Measurements from ENCODE around the gene TRIOBP.

Gene TRIOBP

DNA sequence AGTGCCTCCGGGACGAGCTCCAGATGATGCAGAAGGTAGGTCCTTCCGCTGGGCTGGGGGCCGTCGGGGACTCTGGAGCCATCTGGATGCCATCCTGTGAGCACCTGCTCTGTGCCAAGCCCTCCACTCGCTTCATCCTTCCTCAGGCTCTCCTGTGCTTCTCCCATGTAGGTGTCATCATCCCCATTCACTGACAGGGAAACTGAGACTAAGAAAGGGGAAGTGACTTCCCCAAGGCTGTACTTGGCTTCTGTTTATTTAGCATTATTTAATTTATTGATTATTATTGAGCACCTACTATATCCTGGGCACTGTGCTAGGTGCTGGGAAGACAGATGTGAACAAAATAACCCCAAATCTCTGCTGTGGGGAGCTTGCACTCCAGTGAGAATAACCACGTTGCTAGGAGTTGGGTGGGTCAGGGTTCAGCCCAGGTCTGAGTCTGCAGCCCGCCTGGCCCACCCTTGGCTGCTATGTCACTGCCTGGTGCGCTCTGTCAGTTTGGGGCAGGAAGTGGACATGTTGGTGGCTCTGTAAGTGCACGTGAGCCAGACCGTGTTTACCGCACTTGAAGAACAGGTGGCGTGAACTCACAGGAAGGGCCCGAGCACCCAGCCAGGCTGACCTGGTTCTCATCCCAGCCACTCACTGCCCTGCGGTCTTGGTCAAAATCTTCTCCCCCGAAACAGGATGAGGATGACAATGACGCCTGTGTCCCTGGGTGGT is 75.0 kb downstream of the TRIOBP start:
- H2BK15ac ChIP-seq (replicated peaks; ENCODE audit: low read depth) = no peak overlapping the region
- no peak overlapping the region for H3K4me2 ChIP-seq (ENCODE audit: low read length)
- H4K5ac ChIP-seq (ENCODE audit: low read length) = no peak overlapping the region
- no peak overlapping the region for H2BK5ac ChIP-seq (ENCODE audit: low read length)
- no peaks in the 10 kb centered on the region for H3K36me3 ChIP-seq (ENCODE audit: control insufficient read depth, insufficient read depth, low read length)
- H3K9ac ChIP-seq (ENCODE audit: low read length) = no peak overlapping the region
- no CpG with 5 or more reads among the region's 17 CpGs for WGBS (ENCODE audit: extremely low coverage, insufficient coverage, low lambda C conversion rate)
- no peak overlapping the region for H4K8ac ChIP-seq (ENCODE audit: low read depth, low read length)
- H3K56ac ChIP-seq (ENCODE audit: low read length) = no peak overlapping the region
- H3K23ac ChIP-seq (ENCODE audit: low read length) = no peak overlapping the region
- H2AK5ac ChIP-seq (ENCODE audit: low read length) = no peak overlapping the region
- H3K4ac ChIP-seq (ENCODE audit: low read depth, low read length) = no peak overlapping the region
- H3K4me3 ChIP-seq (ENCODE audit: low read length) = no peak overlapping the region
- H3K18ac ChIP-seq (ENCODE audit: low read length) = no peak overlapping the region
- no peak for DNase-seq
- H3K27ac ChIP-seq (ENCODE audit: low read depth, low read length) = no peak overlapping the region
- no peak overlapping the region for H2BK120ac ChIP-seq (ENCODE audit: low read depth, low read length)
- H3K27me3 ChIP-seq (ENCODE audit: insufficient read depth, low read length, poor library complexity) = no peaks in the 10 kb centered on the region
- H3K79me1 ChIP-seq (ENCODE audit: low read length) = no peaks in the 10 kb centered on the region
- H3K4me1 ChIP-seq (ENCODE audit: control insufficient read depth, low read depth, low read length) = no peaks in the 10 kb centered on the region
- no peaks in the 10 kb centered on the region for H3K79me2 ChIP-seq (ENCODE audit: control insufficient read depth, insufficient read depth, low read length)

DNA sequence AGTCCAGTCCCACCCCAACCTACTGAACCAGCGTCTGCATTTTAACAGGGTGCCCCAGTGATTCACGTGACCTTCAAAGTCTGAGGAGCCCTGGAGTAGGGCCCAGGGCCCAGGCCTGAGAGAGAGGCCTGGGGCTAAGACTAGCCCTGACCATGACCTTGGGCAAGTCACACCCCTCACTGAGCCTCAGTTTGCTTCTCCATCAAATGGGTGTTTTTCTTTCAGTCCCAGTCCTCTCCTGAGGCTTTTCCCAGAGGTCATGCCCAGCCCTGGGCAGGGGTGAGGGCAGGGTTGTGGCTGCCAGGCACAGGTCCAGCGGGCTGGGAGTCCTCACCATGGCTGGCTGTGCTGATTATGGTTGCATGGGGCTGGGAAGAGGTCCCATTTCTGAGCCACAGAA is 77.9 kb downstream of the TRIOBP start:
- no peak overlapping the region for H3K18ac ChIP-seq (ENCODE audit: low read length)
- no peak for DNase-seq
- H2BK15ac ChIP-seq (replicated peaks; ENCODE audit: low read depth) = no peak overlapping the region
- H4K5ac ChIP-seq (ENCODE audit: low read length) = no peak overlapping the region
- H3K79me1 ChIP-seq (ENCODE audit: low read length) = no peaks in the 10 kb centered on the region
- H3K4me3 ChIP-seq (ENCODE audit: low read length) = no peak overlapping the region
- H4K8ac ChIP-seq (ENCODE audit: low read depth, low read length) = no peak overlapping the region
- no peaks in the 10 kb centered on the region for H3K4me1 ChIP-seq (ENCODE audit: control insufficient read depth, low read depth, low read length)
- H3K79me2 ChIP-seq (ENCODE audit: control insufficient read depth, insufficient read depth, low read length) = no peaks in the 10 kb centered on the region
- H3K27me3 ChIP-seq (ENCODE audit: insufficient read depth, low read length, poor library complexity) = no peaks in the 10 kb centered on the region
- H3K23ac ChIP-seq (ENCODE audit: low read length) = no peak overlapping the region
- no peak overlapping the region for H2BK5ac ChIP-seq (ENCODE audit: low read length)
- no peak overlapping the region for H3K56ac ChIP-seq (ENCODE audit: low read length)
- H3K36me3 ChIP-seq (ENCODE audit: control insufficient read depth, insufficient read depth, low read length) = no peaks in the 10 kb centered on the region
- H2BK120ac ChIP-seq (ENCODE audit: low read depth, low read length) = no peak overlapping the region
- no peak overlapping the region for H3K4ac ChIP-seq (ENCODE audit: low read depth, low read length)
- H2AK5ac ChIP-seq (ENCODE audit: low read length) = no peak overlapping the region
- H3K4me2 ChIP-seq (ENCODE audit: low read length) = no peak overlapping the region
- no peak overlapping the region for H3K9ac ChIP-seq (ENCODE audit: low read length)
- H3K27ac ChIP-seq (ENCODE audit: low read depth, low read length) = no peak overlapping the region
- WGBS (ENCODE audit: extremely low coverage, insufficient coverage, low lambda C conversion rate) = no CpG with 5 or more reads among the region's 3 CpGs

DNA sequence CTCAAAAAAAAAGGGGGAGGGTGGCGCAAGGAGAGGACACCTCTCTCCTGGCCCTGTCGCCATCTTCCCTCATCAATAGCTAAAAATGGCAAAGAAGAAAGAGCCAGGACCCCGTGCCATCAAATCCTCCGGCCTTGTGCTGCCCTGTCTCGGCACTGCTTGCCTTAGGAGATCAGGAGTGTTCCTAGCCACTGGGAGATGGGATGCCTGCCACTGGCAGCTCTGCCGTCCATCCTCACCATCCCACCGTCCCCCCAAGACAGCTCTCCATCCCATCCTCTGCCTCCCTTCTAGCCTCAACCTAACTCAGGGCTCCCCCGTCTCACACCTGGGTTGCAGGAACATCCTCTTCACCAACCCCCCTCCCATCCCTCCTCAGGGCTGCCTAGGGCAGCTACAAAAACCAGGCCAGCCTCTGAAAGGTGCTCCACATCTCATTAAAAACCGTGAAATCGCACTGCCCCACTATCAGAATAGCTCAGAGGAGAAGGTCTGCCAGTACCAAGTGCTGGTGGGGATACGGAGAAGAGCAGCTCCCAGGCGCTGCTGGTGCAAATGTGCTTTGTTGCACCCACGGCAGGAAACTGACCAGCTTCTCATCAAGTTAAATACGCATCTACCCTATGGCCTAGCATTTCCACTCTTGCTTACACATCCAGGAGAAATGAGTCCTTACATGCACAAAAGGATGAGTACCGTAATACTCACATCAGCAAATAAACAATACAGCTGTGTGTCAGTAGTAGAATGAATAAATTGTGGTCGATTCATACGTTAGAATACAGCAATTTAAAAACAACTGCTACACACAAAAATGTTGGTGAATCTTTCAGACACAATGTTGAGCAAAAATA is 79.2 kb downstream of the TRIOBP start:
- Histone ChIP-seq H3K4ac (ENCODE audit: low read depth, low read length) (no peak overlapping the region), H4K8ac (ENCODE audit: low read depth, low read length) (no peak overlapping the region), H3K27me3 (ENCODE audit: insufficient read depth, low read length, poor library complexity) (no peaks in the 10 kb centered on the region), H4K5ac (ENCODE audit: low read length) (no peak overlapping the region), H3K4me3 (ENCODE audit: low read length) (no peak overlapping the region), H3K27ac (ENCODE audit: low read depth, low read length) (no peak overlapping the region), H3K36me3 (ENCODE audit: control insufficient read depth, insufficient read depth, low read length) (no peaks in the 10 kb centered on the region), H3K9ac (ENCODE audit: low read length) (no peak overlapping the region), H2BK15ac (replicated peaks; ENCODE audit: low read depth) (no peak overlapping the region), H3K18ac (ENCODE audit: low read length) (no peak overlapping the region), H2AK5ac (ENCODE audit: low read length) (no peak overlapping the region), H2BK120ac (ENCODE audit: low read depth, low read length) (no peak overlapping the region), H3K4me2 (ENCODE audit: low read length) (no peak overlapping the region), H2BK5ac (ENCODE audit: low read length) (no peak overlapping the region), H3K79me2 (ENCODE audit: control insufficient read depth, insufficient read depth, low read length) (no peaks in the 10 kb centered on the region), H3K56ac (ENCODE audit: low read length) (no peak overlapping the region), H3K23ac (ENCODE audit: low read length) (no peak overlapping the region), H3K4me1 (ENCODE audit: control insufficient read depth, low read depth, low read length) (no peaks in the 10 kb centered on the region), H3K79me1 (ENCODE audit: low read length) (no peaks in the 10 kb centered on the region)
- DNase-seq = no peak
- no CpG with 5 or more reads among the region's 17 CpGs for WGBS (ENCODE audit: extremely low coverage, insufficient coverage, low lambda C conversion rate)

DNA sequence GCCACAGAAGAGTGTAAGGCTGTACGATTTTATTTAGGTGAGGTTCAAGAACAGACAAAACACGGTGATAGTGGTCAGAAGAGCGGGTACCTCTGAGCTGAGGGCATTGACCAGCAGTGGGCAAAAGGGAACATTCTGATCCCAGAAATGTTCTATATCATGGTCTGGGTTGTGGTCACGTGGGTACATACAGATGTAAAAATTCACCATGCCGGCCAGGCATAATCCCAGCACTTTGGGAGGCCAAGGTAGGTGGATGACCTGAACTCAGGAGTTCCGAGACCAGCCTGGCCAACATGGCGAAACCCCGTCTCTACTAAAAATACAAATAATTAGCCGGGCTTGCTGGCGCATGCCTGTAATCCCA is 79.8 kb downstream of the TRIOBP start:
- H3K4me2 ChIP-seq (ENCODE audit: low read length) = no peak overlapping the region
- no peak for DNase-seq
- no peak overlapping the region for H2BK15ac ChIP-seq (replicated peaks; ENCODE audit: low read depth)
- H3K23ac ChIP-seq (ENCODE audit: low read length) = no peak overlapping the region
- no peak overlapping the region for H3K56ac ChIP-seq (ENCODE audit: low read length)
- no peaks in the 10 kb centered on the region for H3K4me1 ChIP-seq (ENCODE audit: control insufficient read depth, low read depth, low read length)
- no peak overlapping the region for H3K4ac ChIP-seq (ENCODE audit: low read depth, low read length)
- no peaks in the 10 kb centered on the region for H3K27me3 ChIP-seq (ENCODE audit: insufficient read depth, low read length, poor library complexity)
- no peaks in the 10 kb centered on the region for H3K79me2 ChIP-seq (ENCODE audit: control insufficient read depth, insufficient read depth, low read length)
- H2BK120ac ChIP-seq (ENCODE audit: low read depth, low read length) = no peak overlapping the region
- no peak overlapping the region for H4K5ac ChIP-seq (ENCODE audit: low read length)
- no peak overlapping the region for H3K9ac ChIP-seq (ENCODE audit: low read length)
- H3K36me3 ChIP-seq (ENCODE audit: control insufficient read depth, insufficient read depth, low read length) = no peaks in the 10 kb centered on the region
- H3K4me3 ChIP-seq (ENCODE audit: low read length) = no peak overlapping the region
- WGBS (ENCODE audit: extremely low coverage, insufficient coverage, low lambda C conversion rate) = no CpG with 5 or more reads among the region's 10 CpGs
- H2AK5ac ChIP-seq (ENCODE audit: low read length) = no peak overlapping the region
- no peak overlapping the region for H2BK5ac ChIP-seq (ENCODE audit: low read length)
- no peaks in the 10 kb centered on the region for H3K79me1 ChIP-seq (ENCODE audit: low read length)
- no peak overlapping the region for H3K18ac ChIP-seq (ENCODE audit: low read length)
- no peak overlapping the region for H4K8ac ChIP-seq (ENCODE audit: low read depth, low read length)
- no peak overlapping the region for H3K27ac ChIP-seq (ENCODE audit: low read depth, low read length)

GRCh38 chr22:37777122-37777687 is 80.4 kb downstream of the TRIOBP start:
- no peak overlapping the region for H3K4me2 ChIP-seq (ENCODE audit: low read length)
- H4K5ac ChIP-seq (ENCODE audit: low read length) = no peak overlapping the region
- H3K27me3 ChIP-seq (ENCODE audit: insufficient read depth, low read length, poor library complexity) = no peaks in the 10 kb centered on the region
- H3K18ac ChIP-seq (ENCODE audit: low read length) = no peak overlapping the region
- no peak overlapping the region for H2AK5ac ChIP-seq (ENCODE audit: low read length)
- H2BK120ac ChIP-seq (ENCODE audit: low read depth, low read length) = no peak overlapping the region
- DNase-seq = peak; percentile 41
- no peak overlapping the region for H3K23ac ChIP-seq (ENCODE audit: low read length)
- H4K8ac ChIP-seq (ENCODE audit: low read depth, low read length) = no peak overlapping the region
- H3K27ac ChIP-seq (ENCODE audit: low read depth, low read length) = no peak overlapping the region
- no peaks in the 10 kb centered on the region for H3K36me3 ChIP-seq (ENCODE audit: control insufficient read depth, insufficient read depth, low read length)
- no peak overlapping the region for H3K56ac ChIP-seq (ENCODE audit: low read length)
- no peak overlapping the region for H2BK15ac ChIP-seq (replicated peaks; ENCODE audit: low read depth)
- no CpG with 5 or more reads among the region's 11 CpGs for WGBS (ENCODE audit: extremely low coverage, insufficient coverage, low lambda C conversion rate)
- no peak overlapping the region for H3K4ac ChIP-seq (ENCODE audit: low read depth, low read length)
- no peak overlapping the region for H2BK5ac ChIP-seq (ENCODE audit: low read length)
- H3K4me1 ChIP-seq (ENCODE audit: control insufficient read depth, low read depth, low read length) = no peaks in the 10 kb centered on the region
- H3K4me3 ChIP-seq (ENCODE audit: low read length) = no peak overlapping the region
- H3K9ac ChIP-seq (ENCODE audit: low read length) = no peak overlapping the region
- no peaks in the 10 kb centered on the region for H3K79me1 ChIP-seq (ENCODE audit: low read length)
- no peaks in the 10 kb centered on the region for H3K79me2 ChIP-seq (ENCODE audit: control insufficient read depth, insufficient read depth, low read length)
